ENCODE data around the gene CTCF. TPM values are rescaled to one million over a fixed set of nuclear protein-coding genes. Genes with fewer than 3 reads are reported as not detected.
A peak's percentile ranks its signal among the peaks of the same experiment; 100 is the strongest.

The CTCF gene
- total RNA-seq, 1 donor from 2014 or later = 31.3 TPM

- Histone ChIP-seq H3K4me3 (ENCODE audit: low read length in 3 of 3) (no peak overlapping the region), H3K36me3 (ENCODE audit: control insufficient read depth in 3 of 3, insufficient read depth in 3 of 3, low read length in 3 of 3) (peaks cover 48 to 52% (median 51%) of the 10 kb centered on the region in 3 donors), H3K27me3 (ENCODE audit: control insufficient read depth in 3 of 3, insufficient read depth in 3 of 3, low read length in 3 of 3) (no peaks in the 10 kb centered on the region), H3K9ac (ENCODE audit: low read depth in 1 of 3, low read length in 3 of 3) (peak overlapping the region in 1 of 3 donors; percentile 75), H3K27ac (ENCODE audit: low read depth, low read length) (no peak overlapping the region), H3K9me3 (ENCODE audit: control insufficient read depth in 3 of 3, low read length in 3 of 3) (no peaks in the 10 kb centered on the region), H3K4me1 (ENCODE audit: control insufficient read depth in 3 of 3, insufficient read depth in 3 of 3, low read length in 3 of 3) (peaks cover 61 to 83% (median 70%) of the 10 kb centered on the region in 3 donors)
Observed at GRCh38 chr16:67547423-67548264, 14.7 kb upstream of the CTCF start.

- Histone ChIP-seq H3K9ac (ENCODE audit: low read depth in 1 of 3, low read length in 3 of 3) (peak overlapping the region in 1 of 3 donors; percentile 54), H3K27ac (ENCODE audit: low read depth, low read length) (peak overlapping the region; percentile 22), H3K27me3 (ENCODE audit: control insufficient read depth in 3 of 3, insufficient read depth in 3 of 3, low read length in 3 of 3) (no peaks in the 10 kb centered on the region), H3K36me3 (ENCODE audit: control insufficient read depth in 3 of 3, insufficient read depth in 3 of 3, low read length in 3 of 3) (peaks cover 41 to 47% (median 43%) of the 10 kb centered on the region in 3 donors), H3K4me1 (ENCODE audit: control insufficient read depth in 3 of 3, insufficient read depth in 3 of 3, low read length in 3 of 3) (peaks cover 68 to 87% (median 74%) of the 10 kb centered on the region in 3 donors), H3K9me3 (ENCODE audit: control insufficient read depth in 3 of 3, low read length in 3 of 3) (no peaks in the 10 kb centered on the region), H3K4me3 (ENCODE audit: low read length in 3 of 3) (no peak overlapping the region)
Observed at GRCh38 chr16:67548265-67549126, 13.8 kb upstream of the CTCF start.

GRCh38 chr16:67549240-67549639, 13.1 kb upstream of the CTCF start:
- Histone ChIP-seq H3K27me3 (ENCODE audit: control insufficient read depth in 3 of 3, insufficient read depth in 3 of 3, low read length in 3 of 3) (no peaks in the 10 kb centered on the region), H3K9me3 (ENCODE audit: control insufficient read depth in 3 of 3, low read length in 3 of 3) (no peaks in the 10 kb centered on the region), H3K36me3 (ENCODE audit: control insufficient read depth in 3 of 3, insufficient read depth in 3 of 3, low read length in 3 of 3) (peaks cover 35 to 40% (median 35%) of the 10 kb centered on the region in 3 donors), H3K4me1 (ENCODE audit: control insufficient read depth in 3 of 3, insufficient read depth in 3 of 3, low read length in 3 of 3) (peaks cover 70 to 83% (median 71%) of the 10 kb centered on the region in 3 donors), H3K27ac (ENCODE audit: low read depth, low read length) (peak overlapping the region; percentile 22), H3K4me3 (ENCODE audit: low read length in 3 of 3) (no peak overlapping the region), H3K9ac (ENCODE audit: low read depth in 1 of 3, low read length in 3 of 3) (peak overlapping the region in 1 of 3 donors; percentile 10)

DNA sequence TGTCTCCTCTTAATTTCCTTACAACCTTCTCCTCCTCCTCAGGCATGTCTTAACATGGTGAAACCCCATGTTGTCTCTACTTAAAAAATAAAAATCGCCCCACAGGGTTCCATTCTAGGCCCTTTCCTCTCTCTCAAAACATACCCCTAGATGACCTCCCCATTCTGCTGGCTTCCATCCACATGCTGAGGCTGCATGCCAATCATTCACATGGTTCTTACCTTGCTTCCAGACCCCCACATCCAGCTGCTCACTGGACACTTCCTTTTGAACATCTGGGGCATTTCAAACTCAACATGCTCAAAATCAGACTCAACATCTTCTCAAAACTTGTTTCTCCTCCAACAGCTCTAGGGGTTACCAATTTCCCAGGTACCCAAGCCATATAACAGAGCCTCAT, 12.4 kb upstream of the CTCF start:
- no peak overlapping the region for H3K9ac ChIP-seq (ENCODE audit: low read depth in 1 of 3, low read length in 3 of 3)
- no peaks in the 10 kb centered on the region for H3K27me3 ChIP-seq (ENCODE audit: control insufficient read depth in 3 of 3, insufficient read depth in 3 of 3, low read length in 3 of 3)
- H3K9me3 ChIP-seq (ENCODE audit: control insufficient read depth in 3 of 3, low read length in 3 of 3) = no peaks in the 10 kb centered on the region
- H3K27ac ChIP-seq (ENCODE audit: low read depth, low read length) = no peak overlapping the region
- H3K4me1 ChIP-seq (ENCODE audit: control insufficient read depth in 3 of 3, insufficient read depth in 3 of 3, low read length in 3 of 3) = peaks cover 65 to 81% (median 68%) of the 10 kb centered on the region in 3 donors
- peak overlapping the region in 1 of 3 donors; percentile 17 for H3K4me3 ChIP-seq (ENCODE audit: low read length in 3 of 3)
- peaks cover 28 to 33% (median 28%) of the 10 kb centered on the region in 3 donors for H3K36me3 ChIP-seq (ENCODE audit: control insufficient read depth in 3 of 3, insufficient read depth in 3 of 3, low read length in 3 of 3)

GRCh38 chr16:67551091-67551490, 11.2 kb upstream of the CTCF start:
- no peak overlapping the region for H3K27ac ChIP-seq (ENCODE audit: low read depth, low read length)
- peaks cover 63 to 80% (median 68%) of the 10 kb centered on the region in 3 donors for H3K4me1 ChIP-seq (ENCODE audit: control insufficient read depth in 3 of 3, insufficient read depth in 3 of 3, low read length in 3 of 3)
- H3K27me3 ChIP-seq (ENCODE audit: control insufficient read depth in 3 of 3, insufficient read depth in 3 of 3, low read length in 3 of 3) = no peaks in the 10 kb centered on the region
- peaks cover 18 to 23% (median 18%) of the 10 kb centered on the region in 3 donors for H3K36me3 ChIP-seq (ENCODE audit: control insufficient read depth in 3 of 3, insufficient read depth in 3 of 3, low read length in 3 of 3)
- no peaks in the 10 kb centered on the region for H3K9me3 ChIP-seq (ENCODE audit: control insufficient read depth in 3 of 3, low read length in 3 of 3)
- H3K4me3 ChIP-seq (ENCODE audit: low read length in 3 of 3) = no peak overlapping the region
- H3K9ac ChIP-seq (ENCODE audit: low read depth in 1 of 3, low read length in 3 of 3) = no peak overlapping the region

GRCh38 chr16:67551972-67552371, 10.4 kb upstream of the CTCF start:
- peaks cover 56 to 77% (median 59%) of the 10 kb centered on the region in 3 donors for H3K4me1 ChIP-seq (ENCODE audit: control insufficient read depth in 3 of 3, insufficient read depth in 3 of 3, low read length in 3 of 3)
- H3K4me3 ChIP-seq (ENCODE audit: low read length in 3 of 3) = no peak overlapping the region
- peak overlapping the region in 1 of 3 donors; percentile 14 for H3K9ac ChIP-seq (ENCODE audit: low read depth in 1 of 3, low read length in 3 of 3)
- H3K27ac ChIP-seq (ENCODE audit: low read depth, low read length) = peak overlapping the region; percentile 28
- H3K36me3 ChIP-seq (ENCODE audit: control insufficient read depth in 3 of 3, insufficient read depth in 3 of 3, low read length in 3 of 3) = peaks cover 15 to 17% (median 15%) of the 10 kb centered on the region in 3 donors
- no peaks in the 10 kb centered on the region for H3K9me3 ChIP-seq (ENCODE audit: control insufficient read depth in 3 of 3, low read length in 3 of 3)
- H3K27me3 ChIP-seq (ENCODE audit: control insufficient read depth in 3 of 3, insufficient read depth in 3 of 3, low read length in 3 of 3) = no peaks in the 10 kb centered on the region

DNA sequence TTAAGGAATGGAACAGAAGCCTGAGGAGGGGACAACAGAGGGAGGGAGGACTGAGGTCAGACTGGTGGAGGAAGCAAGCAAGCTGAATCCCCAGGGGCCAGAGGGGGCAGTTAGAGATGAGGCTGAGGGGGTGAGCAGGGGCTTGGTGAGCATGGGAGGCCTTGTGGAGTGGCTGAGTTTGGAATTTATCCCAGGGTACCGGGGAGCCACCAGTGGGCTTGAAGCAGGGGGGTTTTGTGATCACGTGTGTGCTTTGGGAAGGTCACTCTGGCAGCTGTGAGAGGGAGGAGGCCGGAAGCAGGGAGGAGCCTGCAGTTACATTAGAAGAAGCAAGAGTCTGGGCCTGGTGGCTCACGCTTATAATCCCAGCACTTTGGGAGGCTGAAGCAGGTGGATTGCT, 9.8 kb upstream of the CTCF start:
- Histone ChIP-seq H3K4me1 (ENCODE audit: control insufficient read depth in 3 of 3, insufficient read depth in 3 of 3, low read length in 3 of 3) (peaks cover 51 to 74% (median 54%) of the 10 kb centered on the region in 3 donors), H3K27me3 (ENCODE audit: control insufficient read depth in 3 of 3, insufficient read depth in 3 of 3, low read length in 3 of 3) (no peaks in the 10 kb centered on the region), H3K36me3 (ENCODE audit: control insufficient read depth in 3 of 3, insufficient read depth in 3 of 3, low read length in 3 of 3) (peaks cover 11 to 15% (median 13%) of the 10 kb centered on the region in 3 donors), H3K27ac (ENCODE audit: low read depth, low read length) (peak overlapping the region; percentile 28), H3K9ac (ENCODE audit: low read depth in 1 of 3, low read length in 3 of 3) (peak overlapping the region in 2 of 3 donors; percentile 14 to 45), H3K9me3 (ENCODE audit: control insufficient read depth in 3 of 3, low read length in 3 of 3) (no peaks in the 10 kb centered on the region), H3K4me3 (ENCODE audit: low read length in 3 of 3) (no peak overlapping the region)

- Histone ChIP-seq H3K9ac (ENCODE audit: low read depth in 1 of 3, low read length in 3 of 3) (peak overlapping the region in 1 of 3 donors; percentile 21), H3K9me3 (ENCODE audit: control insufficient read depth in 3 of 3, low read length in 3 of 3) (no peaks in the 10 kb centered on the region), H3K27ac (ENCODE audit: low read depth, low read length) (no peak overlapping the region), H3K27me3 (ENCODE audit: control insufficient read depth in 3 of 3, insufficient read depth in 3 of 3, low read length in 3 of 3) (no peaks in the 10 kb centered on the region), H3K4me3 (ENCODE audit: low read length in 3 of 3) (no peak overlapping the region), H3K4me1 (ENCODE audit: control insufficient read depth in 3 of 3, insufficient read depth in 3 of 3, low read length in 3 of 3) (peaks cover 24 to 48% (median 31%) of the 10 kb centered on the region in 3 donors), H3K36me3 (ENCODE audit: control insufficient read depth in 3 of 3, insufficient read depth in 3 of 3, low read length in 3 of 3) (no peaks in the 10 kb centered on the region)
Observed at GRCh38 chr16:67555795-67556212, 6.5 kb upstream of the CTCF start.

GRCh38 chr16:67558859-67559258, 3.5 kb upstream of the CTCF start:
- H3K4me1 ChIP-seq (ENCODE audit: control insufficient read depth in 3 of 3, insufficient read depth in 3 of 3, low read length in 3 of 3) = peaks cover 17 to 44% (median 24%) of the 10 kb centered on the region in 3 donors
- H3K27ac ChIP-seq (ENCODE audit: low read depth, low read length) = no peak overlapping the region
- H3K9ac ChIP-seq (ENCODE audit: low read depth in 1 of 3, low read length in 3 of 3) = no peak overlapping the region

More at GRCh38 chr16:67558859-67559258, 3.5 kb upstream of the CTCF start:
- Histone ChIP-seq H3K36me3 (ENCODE audit: control insufficient read depth in 3 of 3, insufficient read depth in 3 of 3, low read length in 3 of 3) (no peaks in the 10 kb centered on the region), H3K9me3 (ENCODE audit: control insufficient read depth in 3 of 3, low read length in 3 of 3) (no peaks in the 10 kb centered on the region), H3K4me3 (ENCODE audit: low read length in 3 of 3) (no peak overlapping the region), H3K27me3 (ENCODE audit: control insufficient read depth in 3 of 3, insufficient read depth in 3 of 3, low read length in 3 of 3) (no peaks in the 10 kb centered on the region)
